Activated CD8-positive, alpha-beta memory T cell treated with anti-CD3 and anti-CD28 coated beads for 4 hours (primary cell): ENCODE measurements around the gene CCDC150.
"Not testable (repeated sequence)": the region's sequence is repeated elsewhere in the genome, so short reads cannot be mapped to it uniquely, and the experiment has no call there.

Experiments used
- DNase-seq, 2 donors: peaks; one replicate each; pipeline ENCODE4 v3.0.0-alpha.2; 2020; ENCODE audit warnings: low read depth in 2 of 2

The CCDC150 gene

DNA sequence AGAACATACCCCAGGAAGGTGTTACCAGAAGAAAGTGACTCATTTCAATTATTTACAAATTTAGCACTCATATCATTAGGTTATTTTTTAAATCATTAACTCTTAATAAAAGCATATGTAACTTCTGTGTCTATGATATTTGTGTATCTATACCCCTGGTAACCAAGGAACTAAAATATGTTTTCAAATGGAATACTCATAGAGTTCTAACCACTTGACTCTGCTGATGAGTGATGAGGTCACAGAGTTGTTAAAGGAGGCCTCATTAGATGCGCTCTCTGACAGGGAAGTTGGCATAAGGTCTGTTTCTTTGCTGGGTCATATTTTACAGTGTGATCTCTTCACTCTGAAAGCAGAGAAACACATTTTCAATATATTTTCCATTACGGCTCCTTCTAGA is 73.4 kb downstream of the CCDC150 start:
- DNase-seq: no peak

DNA sequence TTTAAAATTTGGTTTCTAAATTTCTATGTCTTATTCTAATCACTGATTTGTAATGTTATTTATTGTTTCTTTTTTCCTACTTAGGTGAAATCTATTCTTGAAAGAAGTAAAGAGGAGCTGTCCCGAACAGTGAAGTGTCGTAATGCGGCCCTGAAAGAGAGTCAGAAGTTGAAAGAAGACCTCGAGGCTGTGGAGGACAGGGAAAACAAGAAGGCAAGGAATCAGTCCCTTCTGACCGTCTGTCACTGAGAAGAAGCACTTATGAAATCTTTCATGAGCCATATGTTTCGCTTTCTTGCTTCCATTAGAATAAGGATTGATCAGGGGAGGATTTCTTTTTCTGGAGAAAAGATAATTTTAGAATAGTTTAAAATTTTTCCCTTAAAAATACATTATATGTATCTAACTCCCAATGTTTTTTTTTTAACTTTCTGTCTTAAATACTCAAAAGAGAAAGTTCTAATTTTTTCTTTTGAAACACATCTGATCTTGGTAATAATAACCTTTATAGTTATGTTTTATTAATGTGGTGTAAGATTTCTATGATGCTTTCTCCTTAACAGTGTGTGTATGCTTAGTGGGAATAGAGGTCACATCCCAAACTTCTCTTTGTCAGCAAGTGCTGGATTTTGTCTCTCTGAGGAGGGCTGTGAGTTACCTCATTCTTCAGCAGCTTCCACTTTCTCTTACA is 79.0 kb downstream of the CCDC150 start:
- no peak for DNase-seq

- no peak for DNase-seq
Measured at GRCh38 chr2:196719110-196719872, 79.8 kb downstream of the CCDC150 start.

- DNase-seq: no peak
Measured at GRCh38 chr2:196723571-196723970, 84.1 kb downstream of the CCDC150 start.

DNA sequence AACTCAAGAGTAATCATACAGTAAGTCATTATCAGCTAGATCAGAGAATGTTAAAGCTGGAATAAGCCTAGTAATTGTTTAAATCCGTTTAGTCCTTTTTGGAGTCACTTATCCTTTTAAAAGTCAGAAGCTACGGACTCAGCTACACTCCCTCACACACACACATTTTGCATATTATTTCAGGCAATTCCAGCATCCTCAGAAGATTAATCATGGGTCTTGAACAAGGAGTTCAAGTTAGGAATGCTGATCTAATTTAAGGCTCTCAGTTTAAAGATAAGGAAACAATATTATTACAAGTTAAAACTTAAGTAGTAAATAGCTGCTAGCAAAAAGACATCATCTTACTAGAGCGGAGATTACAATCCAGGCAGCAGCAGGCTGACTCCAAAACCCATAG is 85.7 kb downstream of the CCDC150 start:
- DNase-seq: no peak

GRCh38 chr2:196725882-196726281 is 86.4 kb downstream of the CCDC150 start:
- no peak for DNase-seq

GRCh38 chr2:196729418-196729817 is 89.9 kb downstream of the CCDC150 start:
- DNase-seq: no peak

DNA sequence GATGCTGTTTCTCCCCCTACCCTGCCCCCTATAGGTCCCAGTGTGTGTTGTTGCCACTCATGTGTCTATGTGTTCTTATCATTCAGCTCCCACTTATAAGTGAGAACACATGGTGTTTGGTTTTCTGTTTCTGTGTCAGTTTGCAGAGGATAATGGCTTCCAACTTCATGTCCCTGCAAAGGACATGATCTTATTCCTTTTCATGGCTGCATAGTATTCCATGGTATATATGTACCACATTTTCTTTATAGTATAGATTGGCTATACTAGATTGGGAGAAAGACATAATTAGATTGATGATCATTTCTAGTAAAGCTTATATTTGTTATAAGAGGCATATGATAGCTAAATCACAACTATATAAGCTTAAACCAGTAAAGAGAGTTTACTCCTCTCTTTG is 97.1 kb downstream of the CCDC150 start:
- not testable (repeated sequence) for DNase-seq

DNA sequence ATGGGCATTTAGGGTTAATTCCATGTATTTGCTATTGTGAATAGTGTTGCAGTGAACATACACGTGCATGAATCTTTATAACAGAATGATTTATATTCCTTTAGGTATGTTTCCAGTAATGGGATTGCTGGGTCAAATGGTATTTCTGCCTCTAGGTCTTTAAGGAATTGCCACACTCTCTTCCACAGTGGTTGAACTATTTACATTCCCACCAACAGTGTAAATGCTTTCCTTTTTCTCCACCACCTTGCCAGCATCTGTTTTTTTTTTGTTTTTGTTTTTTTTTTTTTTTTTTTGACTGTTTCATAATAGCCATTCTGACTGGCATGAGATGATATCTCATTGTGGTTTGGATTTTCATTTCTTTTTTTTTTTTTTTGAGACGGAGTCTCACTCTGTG is 97.5 kb downstream of the CCDC150 start:
- no peak for DNase-seq

GRCh38 chr2:196739031-196739430 is 99.5 kb downstream of the CCDC150 start:
- DNase-seq: no peak

DNA sequence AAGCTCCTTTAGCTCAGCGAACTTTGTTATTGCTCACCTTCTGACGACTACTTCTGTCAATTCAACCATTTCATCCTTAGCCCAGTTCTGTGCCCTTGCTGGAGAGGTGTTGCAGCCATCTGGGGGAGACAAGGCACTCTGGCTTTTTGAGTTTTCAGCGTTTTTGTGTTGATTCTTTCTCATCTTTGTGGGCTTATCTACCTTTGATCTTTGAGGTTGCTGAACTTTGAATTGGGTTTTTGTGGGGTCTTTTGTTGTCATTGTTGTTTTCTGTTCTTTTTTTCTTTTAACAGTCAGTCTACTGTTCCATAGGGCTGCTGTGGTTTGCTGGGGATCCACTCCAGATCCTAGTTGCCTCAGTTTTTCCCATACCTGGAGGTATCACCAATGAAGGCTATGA is 102.7 kb downstream of the CCDC150 start:
- no peak for DNase-seq

GRCh38 chr2:196742685-196743084 is 103.2 kb downstream of the CCDC150 start:
- DNase-seq: no peak

GRCh38 chr2:196743165-196743564 is 103.7 kb downstream of the CCDC150 start:
- DNase-seq: no peak

- no peak for DNase-seq
Measured at GRCh38 chr2:196745711-196746110, 106.2 kb downstream of the CCDC150 start.

GRCh38 chr2:196747400-196747799 is 107.9 kb downstream of the CCDC150 start:
- DNase-seq: no peak

GRCh38 chr2:196748123-196748522 is 108.6 kb downstream of the CCDC150 start:
- DNase-seq: no peak

GRCh38 chr2:196750291-196750923 is 110.9 kb downstream of the CCDC150 start:
- DNase-seq: no peak

GRCh38 chr2:196750977-196751631 is 111.6 kb downstream of the CCDC150 start:
- peak; percentile 14 to 22 for DNase-seq

DNA sequence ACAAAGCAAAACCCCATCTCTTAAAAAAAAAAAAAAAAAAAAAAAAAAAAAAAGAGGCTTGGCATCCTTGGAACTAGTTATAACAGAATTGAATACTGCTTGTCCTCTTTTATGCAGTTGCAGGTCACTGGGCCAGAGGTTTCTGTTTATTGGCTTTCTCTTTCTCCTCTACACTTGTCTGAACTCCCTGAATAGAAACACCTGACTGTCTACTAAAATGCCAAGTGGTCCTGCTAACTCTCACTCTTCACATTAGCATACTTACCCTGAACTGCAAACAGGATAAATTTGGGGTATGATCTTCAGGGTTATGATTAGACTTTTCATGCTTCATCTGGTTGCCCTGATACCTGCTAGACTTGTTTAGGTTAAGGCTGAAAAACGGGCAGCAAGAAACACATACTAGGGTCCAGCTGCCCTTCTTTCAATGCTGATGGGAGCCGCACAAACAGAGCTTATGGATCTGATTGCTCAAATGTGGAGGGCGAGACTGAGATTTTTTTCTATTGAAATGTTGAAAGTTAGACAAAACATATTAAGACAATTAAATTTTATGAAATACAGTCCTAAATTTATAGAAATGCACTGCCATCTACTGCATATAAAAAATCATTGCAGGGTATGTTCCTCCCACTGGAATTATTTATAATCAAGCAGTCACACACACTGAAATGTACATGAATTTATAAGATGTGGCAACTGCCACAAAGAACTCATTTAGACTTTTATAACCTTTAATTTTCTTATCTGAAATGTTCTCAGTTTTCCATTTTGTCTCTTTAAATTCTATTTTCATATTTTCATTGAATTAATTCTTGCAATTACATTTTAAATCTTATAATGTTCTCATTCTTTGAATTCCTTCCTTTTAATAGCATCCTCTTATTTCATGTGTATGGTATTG is 119.2 kb downstream of the CCDC150 start:
- DNase-seq: no peak

- no peak for DNase-seq
Measured at GRCh38 chr2:196759378-196759706, 119.8 kb downstream of the CCDC150 start.

- no peak for DNase-seq
Measured at GRCh38 chr2:196767101-196767500, 127.6 kb downstream of the CCDC150 start.
